Superior temporal gyrus (tissue), 1 donor: ENCODE data around the gene UBE2F.

ENCODE experiments used
- DNase-seq: peaks from one replicate; pipeline ENCODE4 v3.0.0-alpha.2; 2016; ENCODE audit errors: extremely low spot score

Gene UBE2F

GRCh38 chr2:237966565-237967462, at the start of gene UBE2F:
Gene UBE2F (plus strand): TSS chr2:237967014. CDS start chr2:237973108, 6,094 bp downstream.
- DNase-seq = peak; percentile 99

DNA sequence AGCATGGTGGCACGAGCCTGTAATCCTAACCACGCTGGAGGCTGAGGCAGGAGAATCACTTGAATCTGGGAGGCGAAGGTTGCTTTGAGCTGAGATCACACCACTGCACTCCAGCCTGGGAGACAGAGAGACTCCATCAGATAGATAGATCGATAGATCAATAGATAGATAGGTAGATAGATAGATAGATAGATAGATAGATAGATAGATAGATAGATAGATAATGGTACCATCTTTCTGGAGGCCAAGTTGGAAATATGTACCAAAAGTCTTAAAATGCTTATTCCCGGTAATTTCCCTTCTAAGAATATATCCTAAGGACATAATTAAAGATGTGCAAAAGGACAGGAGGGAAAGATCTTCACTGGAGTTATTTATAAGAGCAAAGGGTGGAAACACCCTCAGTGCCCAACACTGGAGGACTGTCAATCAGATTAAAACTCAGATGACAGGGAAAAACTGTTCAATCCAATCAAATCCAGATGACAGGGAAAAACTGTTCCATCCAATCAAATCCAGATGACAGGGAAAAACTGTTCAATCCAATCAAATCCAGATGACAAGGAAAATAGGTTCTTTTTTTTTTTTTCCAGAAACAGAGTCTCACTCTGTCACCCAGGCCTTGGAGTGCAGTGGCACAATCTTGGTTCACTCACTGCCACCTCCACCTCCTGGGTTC, 49.0 kb upstream of the UBE2F start:
- no peak for DNase-seq

DNA sequence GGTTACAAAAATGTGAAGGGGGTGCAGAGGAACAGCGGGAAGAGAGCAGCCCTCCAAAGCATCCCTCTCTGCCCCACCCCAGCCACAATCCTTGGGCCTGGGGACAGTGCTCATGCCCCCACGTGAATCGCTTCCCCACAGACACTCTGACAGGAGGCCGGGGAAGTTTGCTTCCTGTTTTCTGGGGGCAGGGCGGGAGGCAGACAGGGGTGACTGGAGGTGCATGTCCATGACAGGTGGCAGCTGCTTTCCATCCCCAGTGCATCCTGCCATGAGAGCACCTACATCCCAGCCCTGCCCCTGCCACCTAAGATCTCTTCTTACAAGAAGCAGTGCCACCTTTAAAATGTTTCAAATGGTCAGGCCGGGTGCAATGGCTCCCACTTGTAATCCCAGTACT, 47.2 kb upstream of the UBE2F start:
- DNase-seq = no peak

DNA sequence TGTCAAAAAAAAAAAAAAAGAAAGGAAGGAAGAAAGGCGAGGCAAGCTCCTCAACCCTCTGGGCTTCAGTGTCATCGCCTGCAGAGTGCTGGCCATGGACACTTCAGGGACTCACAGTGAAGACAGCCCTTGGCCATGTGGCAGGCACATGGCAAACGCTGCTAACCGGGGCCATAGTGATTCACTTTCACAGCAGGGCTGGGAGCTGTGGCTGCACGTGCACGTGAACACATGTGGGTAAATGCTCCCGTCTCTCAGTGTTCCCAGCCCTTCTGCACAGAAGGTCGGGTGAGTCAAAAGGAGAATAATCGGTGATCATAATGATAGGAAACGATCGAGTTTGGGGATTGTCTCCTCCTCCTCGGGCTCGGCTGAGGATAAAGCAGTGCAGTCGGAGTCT, 46.1 kb upstream of the UBE2F start:
- DNase-seq = no peak

GRCh38 chr2:237921967-237922492, 44.8 kb upstream of the UBE2F start:
- no peak for DNase-seq

GRCh38 chr2:237922641-237923361, 44.0 kb upstream of the UBE2F start:
- no peak for DNase-seq

GRCh38 chr2:237923481-237924163, 43.2 kb upstream of the UBE2F start:
- no peak for DNase-seq

GRCh38 chr2:237924164-237924534, 42.7 kb upstream of the UBE2F start:
- DNase-seq = no peak

- DNase-seq = peak; percentile 37
These were observed 39.7 kb upstream of the UBE2F start for GRCh38 chr2:237927135-237927534.

GRCh38 chr2:237927986-237928385, 38.8 kb upstream of the UBE2F start:
- DNase-seq = no peak

DNA sequence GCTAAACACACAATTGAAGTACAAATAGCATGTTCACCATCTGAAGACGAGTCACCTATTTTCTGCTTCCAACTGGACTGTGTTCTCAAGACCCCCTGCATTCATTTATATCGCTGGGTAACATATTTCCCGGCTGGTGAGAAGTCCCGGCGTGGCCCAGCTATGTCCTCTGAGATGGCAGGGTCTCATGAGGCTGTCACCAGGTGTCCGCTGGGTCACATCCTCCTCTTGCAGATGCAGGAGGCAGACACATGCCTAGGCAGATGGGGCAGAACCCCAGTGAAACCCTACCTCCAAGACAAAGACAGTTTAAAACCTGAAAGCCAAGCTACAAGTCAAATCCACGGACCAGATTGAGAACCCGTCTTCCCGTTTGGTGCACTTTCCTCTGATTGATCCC, 36.8 kb upstream of the UBE2F start:
- DNase-seq = no peak

GRCh38 chr2:237931205-237931721, 35.6 kb upstream of the UBE2F start:
- peak; percentile 68 for DNase-seq

DNA sequence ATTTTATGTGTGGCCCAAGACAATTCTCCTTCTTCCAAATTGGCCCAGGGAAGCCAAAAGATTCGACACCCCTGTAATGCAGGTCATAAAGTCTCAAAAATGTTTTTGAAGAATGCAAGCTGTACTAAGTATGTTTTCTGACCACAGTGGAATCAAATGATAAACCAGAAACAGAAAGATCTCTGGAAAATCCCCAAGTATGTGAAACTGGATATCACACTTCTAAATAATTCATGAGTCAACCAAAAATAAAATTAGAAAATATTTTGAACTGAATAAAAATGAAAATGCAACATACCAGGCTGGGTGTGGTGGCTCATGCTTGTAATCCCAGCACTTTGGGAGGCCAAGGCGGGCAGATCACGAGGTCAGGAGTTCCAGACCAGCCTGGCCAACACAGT, 34.1 kb upstream of the UBE2F start:
- no peak for DNase-seq

DNA sequence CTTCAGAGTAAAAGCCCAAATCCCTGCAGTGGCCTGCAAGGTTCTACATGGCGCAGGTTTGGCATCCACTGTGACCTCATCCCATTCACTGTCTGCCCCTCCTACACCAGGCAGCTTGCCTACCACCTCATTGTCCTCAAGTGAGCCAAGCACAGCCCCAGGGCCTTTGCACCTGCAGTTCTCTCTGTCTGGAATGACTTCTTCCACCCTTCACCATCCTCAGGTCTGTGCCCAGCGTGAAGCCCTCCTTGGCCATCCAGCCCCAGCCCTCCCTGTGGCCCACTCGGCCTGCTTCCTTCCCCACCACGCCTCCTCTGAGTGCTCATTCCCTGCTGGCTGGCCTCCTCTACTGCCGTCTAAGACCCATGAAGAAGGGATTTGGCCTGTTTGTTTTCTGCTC, 32.6 kb upstream of the UBE2F start:
- no peak for DNase-seq

DNA sequence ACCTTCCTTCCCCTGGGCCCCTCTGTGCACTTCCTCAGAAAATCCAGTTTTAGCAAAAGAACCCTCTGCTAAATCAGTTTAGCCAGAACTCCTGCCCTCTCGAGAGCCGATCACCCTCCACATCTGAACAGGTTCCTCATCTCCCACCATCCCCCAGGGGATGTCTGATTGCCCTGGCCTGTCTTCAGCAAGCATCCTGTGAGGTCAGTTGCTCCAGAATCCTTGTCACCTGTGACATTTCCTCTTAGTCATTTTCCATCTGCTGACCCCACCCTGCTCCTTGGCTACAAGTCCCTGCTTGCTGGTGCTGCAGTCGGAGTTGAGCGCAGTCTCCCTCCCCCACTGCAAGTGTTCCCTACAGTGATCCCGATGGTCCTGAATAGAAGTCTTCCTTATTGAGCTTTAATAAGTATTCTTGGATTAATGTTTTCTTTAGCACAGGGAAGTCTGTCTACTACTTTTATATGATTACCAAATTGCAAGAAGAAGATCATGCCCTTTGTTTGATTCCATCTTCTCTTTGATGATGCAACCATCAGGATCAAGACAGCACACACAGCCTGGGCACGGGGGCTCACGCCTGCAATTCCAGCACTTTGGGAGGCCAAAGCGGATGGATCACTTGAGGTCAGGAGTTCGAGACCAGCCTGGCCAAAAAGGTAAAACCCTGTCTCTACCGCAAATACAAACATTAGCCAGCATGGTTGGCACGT, 30.9 kb upstream of the UBE2F start:
- no peak for DNase-seq

- DNase-seq = no peak
These were observed 27.6 kb upstream of the UBE2F start for GRCh38 chr2:237939251-237939650.

DNA sequence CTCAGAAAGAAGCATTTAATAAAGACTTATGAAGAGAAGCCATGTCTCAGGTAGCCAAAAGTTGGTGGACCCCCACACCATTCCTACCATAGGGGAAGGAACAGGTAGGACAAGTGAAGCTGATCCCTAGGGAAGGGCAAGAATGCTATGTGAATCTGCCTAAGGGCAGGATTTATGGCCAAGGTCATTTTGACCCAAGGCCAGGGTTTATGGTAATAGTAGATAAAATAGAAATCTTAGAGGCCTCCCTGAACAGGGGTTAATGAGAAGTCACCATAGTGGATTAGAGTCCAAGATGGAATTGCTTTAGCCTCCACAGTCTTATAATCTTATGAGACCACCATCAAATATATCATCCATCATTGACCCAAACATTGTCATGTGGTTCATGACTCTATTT, 26.0 kb upstream of the UBE2F start:
- DNase-seq = no peak

- DNase-seq = no peak
These were observed 25.6 kb upstream of the UBE2F start for GRCh38 chr2:237941239-237941638.

- no peak for DNase-seq
These were observed 24.3 kb upstream of the UBE2F start for GRCh38 chr2:237942513-237942899.

- DNase-seq = peak; percentile 47
These were observed 23.3 kb upstream of the UBE2F start for GRCh38 chr2:237943395-237944094.
